Muscle layer of colon (tissue), 2 donors: Measurements from ENCODE around the gene OLFM4.
"Not testable (repeated sequence)": the region's sequence is repeated elsewhere in the genome, so short reads cannot be mapped to it uniquely, and the experiment has no call there.

ENCODE experiments used
- H3K27ac ChIP-seq: one replicate; pipeline ENCODE4 v1.7.0; 2013; ENCODE audit warnings: low read depth, mild to moderate bottlenecking, low read length, moderate library complexity
- H3K27me3 ChIP-seq, 2 donors: one replicate each; pipeline ENCODE4 v1.7.0; 2013; ENCODE audit warnings: low read length in 2 of 2, mild to moderate bottlenecking in 2 of 2; ENCODE audit not compliant: insufficient read depth in 2 of 2, control insufficient read depth in 1 of 2
- H3K36me3 ChIP-seq: one replicate; pipeline ENCODE4 v1.7.0; 2013; ENCODE audit warnings: mild to moderate bottlenecking, low read length; ENCODE audit not compliant: insufficient read depth
- H3K4me1 ChIP-seq: one replicate; pipeline ENCODE4 v1.7.0; 2013; ENCODE audit warnings: mild to moderate bottlenecking, low read length; ENCODE audit not compliant: insufficient read depth
- H3K4me3 ChIP-seq, 2 donors: one replicate each; pipeline ENCODE4 v1.7.0; 2013; ENCODE audit warnings: low read length in 2 of 2, low read depth in 1 of 2, mild to moderate bottlenecking in 1 of 2, moderate library complexity in 1 of 2
- H3K9ac ChIP-seq: one replicate; pipeline ENCODE4 v1.7.0; 2013; ENCODE audit warnings: low read length
- H3K9me3 ChIP-seq: one replicate; pipeline ENCODE4 v1.7.0; 2013; ENCODE audit warnings: mild to moderate bottlenecking, low read length
- donor health status: abdominal sarcoma.
- donor health status: Adenocarcinoma of cecum.

OLFM4 gene

GRCh38 chr13:52999093-52999696 is 29.4 kb upstream of the OLFM4 start:
- Histone ChIP-seq H3K27ac (no peak overlapping the region), H3K36me3 (no peaks in the 10 kb centered on the region), H3K4me3 (no peak overlapping the region), H3K4me1 (no peaks in the 10 kb centered on the region), H3K9ac (no peak overlapping the region), H3K27me3 (no peaks in the 10 kb centered on the region), H3K9me3 (no peaks in the 10 kb centered on the region)

GRCh38 chr13:53001444-53002225 is 27.0 kb upstream of the OLFM4 start:
- Histone ChIP-seq H3K27me3 (no peaks in the 10 kb centered on the region), H3K9me3 (no peaks in the 10 kb centered on the region), H3K36me3 (no peaks in the 10 kb centered on the region), H3K9ac (no peak overlapping the region), H3K4me1 (no peaks in the 10 kb centered on the region), H3K4me3 (no peak overlapping the region), H3K27ac (no peak overlapping the region)

GRCh38 chr13:53004573-53004972 is 24.0 kb upstream of the OLFM4 start:
- Histone ChIP-seq H3K9ac (no peak overlapping the region), H3K4me3 (no peak overlapping the region), H3K36me3 (no peaks in the 10 kb centered on the region), H3K27me3 (no peaks in the 10 kb centered on the region), H3K9me3 (no peaks in the 10 kb centered on the region), H3K27ac (no peak overlapping the region), H3K4me1 (no peaks in the 10 kb centered on the region)

GRCh38 chr13:53005626-53006025 is 23.0 kb upstream of the OLFM4 start:
- H3K9ac ChIP-seq: no peak overlapping the region
- H3K9me3 ChIP-seq: no peaks in the 10 kb centered on the region
- H3K4me3 ChIP-seq: no peak overlapping the region
- H3K27me3 ChIP-seq: no peaks in the 10 kb centered on the region
- H3K36me3 ChIP-seq: no peaks in the 10 kb centered on the region
- H3K4me1 ChIP-seq: no peaks in the 10 kb centered on the region
- H3K27ac ChIP-seq: no peak overlapping the region

- no peaks in the 10 kb centered on the region for H3K9me3 ChIP-seq
- no peak overlapping the region for H3K9ac ChIP-seq
- no peak overlapping the region for H3K27ac ChIP-seq
- no peaks in the 10 kb centered on the region for H3K4me1 ChIP-seq
- H3K27me3 ChIP-seq: no peaks in the 10 kb centered on the region
- no peak overlapping the region for H3K4me3 ChIP-seq
- H3K36me3 ChIP-seq: no peaks in the 10 kb centered on the region
Observed at GRCh38 chr13:53007872-53008271, 20.7 kb upstream of the OLFM4 start.

- no peak overlapping the region for H3K27ac ChIP-seq
- no peaks in the 10 kb centered on the region for H3K4me1 ChIP-seq
- H3K4me3 ChIP-seq: no peak overlapping the region
- no peaks in the 10 kb centered on the region for H3K36me3 ChIP-seq
- no peaks in the 10 kb centered on the region for H3K27me3 ChIP-seq
- no peak overlapping the region for H3K9ac ChIP-seq
- H3K9me3 ChIP-seq: no peaks in the 10 kb centered on the region
Observed at GRCh38 chr13:53010374-53011105, 18.1 kb upstream of the OLFM4 start.

GRCh38 chr13:53012707-53013106 is 15.9 kb upstream of the OLFM4 start:
- no peaks in the 10 kb centered on the region for H3K27me3 ChIP-seq
- no peaks in the 10 kb centered on the region for H3K9me3 ChIP-seq
- no peaks in the 10 kb centered on the region for H3K36me3 ChIP-seq
- H3K27ac ChIP-seq: no peak overlapping the region
- no peaks in the 10 kb centered on the region for H3K4me1 ChIP-seq
- H3K9ac ChIP-seq: no peak overlapping the region
- no peak overlapping the region for H3K4me3 ChIP-seq

- no peak overlapping the region for H3K27ac ChIP-seq
- no peaks in the 10 kb centered on the region for H3K27me3 ChIP-seq
- H3K4me3 ChIP-seq: no peak overlapping the region
- H3K9me3 ChIP-seq: no peaks in the 10 kb centered on the region
- no peaks in the 10 kb centered on the region for H3K36me3 ChIP-seq
- H3K4me1 ChIP-seq: no peaks in the 10 kb centered on the region
- no peak overlapping the region for H3K9ac ChIP-seq
Observed at GRCh38 chr13:53013113-53013512, 15.5 kb upstream of the OLFM4 start.

- H3K4me1 ChIP-seq, H3K9ac ChIP-seq, H3K4me3 ChIP-seq, H3K27me3 ChIP-seq, H3K36me3 ChIP-seq, H3K27ac ChIP-seq, H3K9me3 ChIP-seq: not testable (repeated sequence)
Observed at GRCh38 chr13:53014018-53014417, 14.6 kb upstream of the OLFM4 start.

- Histone ChIP-seq H3K4me1 (no peaks in the 10 kb centered on the region), H3K4me3 (no peak overlapping the region), H3K36me3 (no peaks in the 10 kb centered on the region), H3K9me3 (no peaks in the 10 kb centered on the region), H3K27me3 (no peaks in the 10 kb centered on the region), H3K9ac (no peak overlapping the region), H3K27ac (no peak overlapping the region)
Observed at GRCh38 chr13:53014495-53015443, 13.8 kb upstream of the OLFM4 start.

GRCh38 chr13:53015971-53016370 is 12.6 kb upstream of the OLFM4 start:
- Histone ChIP-seq H3K27ac (no peak overlapping the region), H3K36me3 (no peaks in the 10 kb centered on the region)

More at GRCh38 chr13:53015971-53016370, 12.6 kb upstream of the OLFM4 start:
- H3K4me3 ChIP-seq: no peak overlapping the region
- no peaks in the 10 kb centered on the region for H3K9me3 ChIP-seq
- no peak overlapping the region for H3K9ac ChIP-seq
- no peaks in the 10 kb centered on the region for H3K4me1 ChIP-seq
- H3K27me3 ChIP-seq: no peaks in the 10 kb centered on the region
